Duodenal mucosa (tissue), 2 donors: ENCODE measurements around the gene SOX13.
"Not testable (repeated sequence)": the region's sequence is repeated elsewhere in the genome, so short reads cannot be mapped to it uniquely, and the experiment has no call there.

Experiments used
- H3K27ac ChIP-seq: one replicate; pipeline ENCODE4 v1.7.0; 2013; ENCODE audit warnings: low read depth, low read length
- H3K27me3 ChIP-seq, 2 donors: one replicate each; pipeline ENCODE4 v1.7.0; 2013; ENCODE audit warnings: low read length in 2 of 2, control low read depth in 1 of 2; ENCODE audit not compliant: insufficient read depth in 2 of 2, control insufficient read depth in 1 of 2
- H3K36me3 ChIP-seq, 2 donors: one replicate each; pipeline ENCODE4 v1.7.0; 2013; ENCODE audit warnings: low read length in 2 of 2, control low read depth in 1 of 2; ENCODE audit not compliant: insufficient read depth in 2 of 2, control insufficient read depth in 1 of 2
- H3K4me1 ChIP-seq, 2 donors: one replicate each; pipeline ENCODE4 v1.7.0; 2013; ENCODE audit warnings: low read length in 2 of 2, control low read depth in 1 of 2; ENCODE audit not compliant: insufficient read depth in 2 of 2, control insufficient read depth in 1 of 2
- H3K4me3 ChIP-seq, 2 donors: one replicate each; pipeline ENCODE4 v1.7.0; 2013; ENCODE audit warnings: low read length in 2 of 2, low read depth in 1 of 2
- H3K9ac ChIP-seq, 2 donors: one replicate each; pipeline ENCODE4 v1.7.0; 2013; ENCODE audit warnings: low read length in 2 of 2, low read depth in 1 of 2
- H3K9me3 ChIP-seq, 2 donors: one replicate each; pipeline ENCODE4 v1.7.0; 2013; ENCODE audit warnings: low read length in 2 of 2, control low read depth in 1 of 2; ENCODE audit not compliant: control insufficient read depth in 1 of 2

Gene SOX13

DNA sequence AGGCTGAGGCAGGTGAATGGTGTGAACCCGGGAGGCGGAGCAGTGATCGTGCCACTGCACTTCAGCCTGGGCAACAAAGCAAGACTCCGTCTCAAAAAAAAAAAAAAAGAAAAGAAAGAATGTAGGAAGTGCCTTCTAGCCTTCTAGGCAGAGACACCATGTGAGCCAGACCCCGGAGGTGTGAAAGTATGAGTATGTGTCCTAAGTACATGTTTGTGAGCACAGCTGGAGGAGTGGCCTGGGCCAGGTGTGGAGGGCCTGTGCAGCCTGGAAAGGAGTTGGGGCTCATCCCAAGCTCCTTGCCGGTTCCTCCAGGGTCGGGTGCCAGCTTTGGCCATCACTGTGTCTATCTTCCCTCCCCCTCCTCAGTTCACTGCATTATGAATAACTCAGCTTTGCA, 13.0 kb downstream of the SOX13 start:
- Histone ChIP-seq H3K27ac (no peak overlapping the region), H3K9ac (no peak overlapping the region), H3K9me3 (no peaks in the 10 kb centered on the region), H3K4me3 (no peak overlapping the region), H3K36me3 (no peaks in the 10 kb centered on the region), H3K27me3 (no peaks in the 10 kb centered on the region), H3K4me1 (peaks cover 38 to 43% of the 10 kb centered on the region in 2 donors)

DNA sequence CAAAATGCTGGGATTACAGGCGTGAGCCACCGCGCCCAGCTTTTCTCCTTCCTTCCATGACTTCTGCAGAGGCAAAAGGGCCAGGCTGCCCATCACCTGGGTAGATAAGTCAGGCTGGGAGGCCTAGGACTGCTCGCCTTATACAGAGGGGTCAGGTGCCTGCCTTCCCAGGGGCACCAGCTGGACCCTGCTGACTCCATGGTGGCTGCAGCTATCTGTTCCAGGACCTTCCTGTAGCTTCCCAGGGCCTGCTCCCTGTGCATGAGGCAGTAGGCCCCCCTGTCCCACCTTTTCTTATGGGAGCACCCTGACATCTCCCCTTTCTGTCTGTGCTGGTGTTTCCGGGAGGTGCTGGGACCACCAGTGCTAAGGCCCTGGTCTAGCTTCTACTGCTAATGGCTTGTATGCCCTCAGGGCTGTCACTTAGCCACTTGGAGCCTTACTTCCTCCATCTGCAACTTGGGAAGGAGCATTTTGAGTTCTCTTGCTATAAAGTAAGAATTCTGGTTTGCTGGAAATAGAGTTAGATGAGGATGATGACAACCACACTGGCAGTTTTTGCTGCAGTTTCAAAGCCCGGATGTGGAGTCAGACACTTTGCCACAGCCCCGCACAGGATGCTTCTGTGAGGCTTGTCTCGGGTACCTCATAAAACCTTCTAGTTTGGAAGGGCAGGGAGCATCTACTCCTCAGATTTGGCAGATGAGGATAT, 14.4 kb downstream of the SOX13 start:
- no peak overlapping the region for H3K4me3 ChIP-seq
- no peaks in the 10 kb centered on the region for H3K27me3 ChIP-seq
- peak overlapping the region; percentile 53 for H3K27ac ChIP-seq
- peaks cover 37 to 45% of the 10 kb centered on the region in 2 donors for H3K4me1 ChIP-seq
- H3K36me3 ChIP-seq = no peaks in the 10 kb centered on the region
- H3K9me3 ChIP-seq = no peaks in the 10 kb centered on the region
- peak overlapping the region; percentile 2 to 6 for H3K9ac ChIP-seq

DNA sequence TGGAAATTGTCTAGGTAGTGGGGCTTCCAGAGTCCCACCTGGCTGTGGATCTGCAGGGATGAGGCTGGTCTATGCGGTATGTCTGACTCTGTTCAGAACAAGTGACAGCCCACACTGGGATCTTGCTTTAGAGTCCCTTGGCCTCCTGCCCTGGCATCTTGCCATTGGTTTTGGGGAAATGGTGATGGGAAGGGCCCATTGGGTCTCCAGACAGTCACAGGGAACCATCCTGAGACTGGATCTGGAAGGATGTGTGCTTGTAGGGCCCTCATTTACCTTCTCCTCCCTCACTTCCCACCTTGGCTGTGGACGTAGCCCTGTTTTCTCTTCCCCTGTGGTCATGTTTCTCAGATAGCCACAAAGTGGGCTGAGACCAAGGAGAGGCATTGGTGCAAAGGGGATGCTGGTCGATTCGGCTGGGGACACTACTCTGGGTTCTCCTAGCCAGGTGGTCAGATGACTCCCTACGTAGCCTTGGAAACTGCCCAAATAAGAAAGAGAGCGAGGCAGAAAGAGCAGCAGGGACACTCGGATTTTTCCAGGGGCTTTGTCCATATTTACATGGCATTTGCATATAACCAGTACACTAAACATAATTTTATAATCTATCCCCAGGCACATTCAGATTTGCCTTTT, 15.1 kb downstream of the SOX13 start:
- H3K4me3 ChIP-seq = no peak overlapping the region
- no peaks in the 10 kb centered on the region for H3K9me3 ChIP-seq
- no peaks in the 10 kb centered on the region for H3K27me3 ChIP-seq
- peak overlapping the region; percentile 2 to 18 for H3K9ac ChIP-seq
- peak overlapping the region; percentile 53 for H3K27ac ChIP-seq
- no peaks in the 10 kb centered on the region for H3K36me3 ChIP-seq
- peaks cover 37 to 48% of the 10 kb centered on the region in 2 donors for H3K4me1 ChIP-seq

DNA sequence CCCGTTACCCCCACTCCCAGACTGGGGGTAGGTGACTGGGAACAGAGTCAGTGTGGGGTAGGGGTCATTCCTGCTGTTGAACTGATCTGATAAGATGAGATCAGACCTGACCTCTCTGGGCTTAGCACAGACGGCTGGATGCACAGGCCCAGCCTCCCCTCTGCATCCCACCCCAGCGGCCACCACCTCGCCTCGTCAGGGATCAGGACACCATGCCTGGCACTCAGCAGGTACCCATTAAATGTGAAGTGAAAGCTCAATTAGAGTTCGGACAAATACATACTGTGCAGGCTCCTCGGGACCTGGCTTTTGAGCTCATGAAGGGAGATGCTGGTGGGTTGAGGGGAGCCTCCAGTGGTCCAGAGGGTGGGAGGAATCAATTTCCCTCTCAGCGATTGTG, 15.7 kb downstream of the SOX13 start:
- peak overlapping the region in 1 of 2 donors; percentile 10 for H3K4me3 ChIP-seq
- no peaks in the 10 kb centered on the region for H3K27me3 ChIP-seq
- H3K27ac ChIP-seq = peak overlapping the region; percentile 52
- H3K9ac ChIP-seq = peak overlapping the region in 1 of 2 donors; percentile 18
- peaks cover 34 to 53% of the 10 kb centered on the region in 2 donors for H3K4me1 ChIP-seq
- H3K9me3 ChIP-seq = no peaks in the 10 kb centered on the region
- no peaks in the 10 kb centered on the region for H3K36me3 ChIP-seq

DNA sequence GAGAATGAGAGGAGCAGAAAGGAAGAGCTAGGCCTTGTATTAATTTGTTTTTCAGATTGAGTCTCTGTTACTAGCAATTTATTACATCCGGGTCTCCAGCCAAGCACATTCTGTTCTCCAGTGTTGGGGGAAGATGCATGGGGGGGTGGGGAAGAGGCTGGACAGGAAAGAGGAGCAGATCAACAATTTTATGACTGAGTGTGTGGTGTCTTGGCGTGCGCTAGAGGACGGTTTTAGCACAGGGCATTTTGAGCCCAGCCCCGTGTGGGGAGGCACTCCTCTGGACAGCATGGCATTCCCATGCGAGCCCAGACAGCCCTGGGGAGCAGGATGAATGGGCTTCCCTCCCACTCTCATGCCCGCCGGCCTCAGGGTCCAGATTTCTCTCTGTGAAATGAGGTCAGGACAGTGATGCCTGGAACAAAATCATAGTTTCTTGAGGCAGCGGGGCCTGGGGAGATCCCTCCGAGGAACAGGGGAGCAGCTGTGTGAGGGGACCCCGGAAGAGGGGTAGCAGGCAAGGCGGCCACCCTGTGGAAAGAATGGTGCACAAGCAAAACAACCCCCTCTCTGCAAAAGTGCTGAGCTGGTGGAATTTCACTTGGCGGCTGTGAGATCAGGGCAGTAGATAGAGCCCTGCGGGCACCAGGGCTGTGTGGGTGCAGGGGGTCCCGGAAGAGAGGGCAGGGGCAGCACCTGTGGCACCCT, 16.3 kb downstream of the SOX13 start:
- H3K9me3 ChIP-seq = no peaks in the 10 kb centered on the region
- H3K27me3 ChIP-seq = no peaks in the 10 kb centered on the region
- peaks cover 34 to 50% of the 10 kb centered on the region in 2 donors for H3K4me1 ChIP-seq
- no peaks in the 10 kb centered on the region for H3K36me3 ChIP-seq
- H3K27ac ChIP-seq = peak overlapping the region; percentile 52
- H3K4me3 ChIP-seq = no peak overlapping the region
- H3K9ac ChIP-seq = no peak overlapping the region

DNA sequence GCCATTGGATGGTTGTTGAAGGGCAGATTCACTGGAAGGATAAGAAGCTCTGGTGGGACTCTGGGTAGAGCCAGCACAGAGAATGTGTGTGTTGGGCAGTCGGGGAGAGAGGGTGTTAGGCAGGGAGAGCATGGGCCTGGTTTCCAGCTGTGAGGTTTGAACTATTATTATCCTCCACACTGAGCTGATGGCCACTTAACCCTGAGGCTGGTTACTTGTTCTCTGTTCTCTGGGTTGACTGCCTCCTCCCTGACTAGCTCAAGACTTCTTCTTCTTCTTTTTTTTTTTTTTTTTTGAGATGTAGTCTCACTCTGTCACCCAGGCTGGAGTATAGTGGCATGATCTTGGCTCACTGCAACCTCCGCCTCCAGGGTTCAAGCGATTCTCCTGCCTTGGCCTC, 17.2 kb downstream of the SOX13 start:
- H3K4me1 ChIP-seq = peaks cover 27 to 45% of the 10 kb centered on the region in 2 donors
- H3K27me3 ChIP-seq, H3K9me3 ChIP-seq, H3K36me3 ChIP-seq, H3K27ac ChIP-seq, H3K4me3 ChIP-seq, H3K9ac ChIP-seq: not testable (repeated sequence)

DNA sequence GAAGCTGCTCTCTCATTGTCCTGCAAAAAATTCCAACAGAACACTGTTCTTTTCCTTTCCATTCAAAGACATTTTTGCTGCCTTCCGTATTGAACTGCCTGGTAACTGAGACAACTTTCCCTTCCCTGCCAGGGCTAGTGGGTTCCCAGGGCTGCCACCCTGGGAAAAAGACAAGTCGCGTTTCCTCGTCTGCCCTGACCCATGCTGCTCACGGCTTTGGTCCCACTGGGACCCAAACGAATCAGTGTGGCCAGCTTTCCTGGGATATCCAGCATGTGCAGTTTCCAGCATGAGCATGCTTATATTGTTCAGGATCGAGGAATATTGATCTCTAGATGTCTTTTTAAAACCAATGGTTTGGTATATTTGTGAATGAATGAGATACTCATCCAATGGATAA, 18.2 kb downstream of the SOX13 start:
- Histone ChIP-seq H3K36me3 (no peaks in the 10 kb centered on the region), H3K9ac (no peak overlapping the region), H3K27me3 (no peaks in the 10 kb centered on the region), H3K4me3 (no peak overlapping the region), H3K4me1 (peaks cover 26 to 40% of the 10 kb centered on the region in 2 donors), H3K9me3 (no peaks in the 10 kb centered on the region), H3K27ac (no peak overlapping the region)

DNA sequence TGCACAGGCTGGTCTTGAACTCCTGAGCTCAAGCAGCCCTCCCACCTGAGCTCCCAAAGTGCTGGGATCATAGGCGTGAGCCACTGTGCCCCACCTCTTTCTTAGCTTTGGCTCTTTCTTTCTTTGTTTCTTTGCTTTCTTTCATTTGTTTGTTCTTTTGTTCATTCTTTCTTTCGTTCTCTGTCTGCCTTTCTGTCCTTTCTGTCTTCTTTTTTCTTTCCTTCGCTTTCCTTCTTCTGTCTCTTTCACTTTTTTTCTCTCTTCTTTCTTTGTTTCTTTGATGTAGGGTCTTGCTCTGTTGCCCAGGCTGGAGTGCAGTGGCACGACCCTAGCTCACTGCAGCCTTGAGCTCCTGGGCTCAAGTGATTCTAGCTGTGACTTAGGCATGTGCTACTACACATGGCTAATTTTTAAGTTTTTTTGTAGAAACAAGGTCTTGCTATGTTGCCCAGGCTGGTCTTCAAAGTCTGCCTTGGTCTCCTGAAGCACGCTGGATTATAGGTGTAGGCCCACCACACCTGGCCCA, 18.9 kb downstream of the SOX13 start:
- Histone ChIP-seq H3K27me3 (no peaks in the 10 kb centered on the region), H3K9me3 (no peaks in the 10 kb centered on the region), H3K4me3 (no peak overlapping the region), H3K4me1 (peaks cover 26 to 39% of the 10 kb centered on the region in 2 donors), H3K9ac (no peak overlapping the region), H3K27ac (no peak overlapping the region), H3K36me3 (no peaks in the 10 kb centered on the region)

DNA sequence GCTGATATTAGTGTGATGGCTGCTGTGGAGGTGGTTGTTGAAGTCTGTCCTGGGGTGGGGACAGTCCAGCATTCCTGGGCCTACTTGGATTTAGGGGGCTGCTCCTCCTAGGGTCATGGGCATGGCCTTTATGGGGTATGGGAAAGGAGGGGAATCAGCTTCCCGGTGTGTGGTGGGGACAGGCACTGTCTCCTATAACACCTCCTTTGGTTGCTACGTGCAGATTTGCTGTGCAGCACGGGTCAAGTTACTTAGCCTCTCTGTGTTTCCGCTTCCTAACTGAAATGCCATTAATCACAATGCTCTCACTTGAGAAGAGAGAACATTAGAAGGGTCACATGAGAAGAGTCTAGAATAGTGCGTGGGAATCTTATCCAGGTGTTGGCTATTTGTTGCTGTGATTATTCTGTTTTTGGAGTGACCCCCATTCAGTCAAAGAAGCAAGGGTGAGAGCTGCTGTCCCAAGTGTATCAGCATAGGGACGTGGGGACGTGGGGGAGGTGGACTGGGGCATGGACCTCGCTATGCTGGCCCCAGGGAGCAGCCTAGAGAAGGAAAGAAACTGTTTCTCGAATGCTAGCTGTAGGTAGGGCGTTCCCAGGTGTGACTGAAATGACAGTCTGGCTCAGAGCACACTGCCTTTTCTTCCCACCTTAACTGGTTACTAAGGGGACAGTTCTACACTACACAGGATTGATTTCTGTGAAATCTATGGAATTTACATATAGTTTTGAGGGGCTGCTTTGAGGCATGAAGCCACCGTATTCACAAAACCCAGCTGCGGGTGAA, 19.9 kb downstream of the SOX13 start:
- Histone ChIP-seq H3K36me3 (no peaks in the 10 kb centered on the region), H3K9ac (peak overlapping the region; percentile 35 to 65), H3K27ac (peak overlapping the region; percentile 82), H3K4me1 (peaks cover 23 to 31% of the 10 kb centered on the region in 2 donors), H3K27me3 (no peaks in the 10 kb centered on the region), H3K9me3 (no peaks in the 10 kb centered on the region), H3K4me3 (peak overlapping the region; percentile 8 to 47)
